GM23338 (cell line): ENCODE measurements around the gene PSMB3. TPM values are rescaled to one million over a fixed set of nuclear protein-coding genes. Genes with fewer than 3 reads are reported as not detected.

ENCODE experiments used
- ATAC-seq: fragments of 200-7000 bp; cut with Tn5 transposase; 3 replicates; pipeline ENCODE4 v1.9.1; 2020
- DNase-seq: peaks from one replicate; pipeline ENCODE4 v3.0.0-alpha.2; 2015; ENCODE audit warnings: low spot score
- H2AFZ ChIP-seq: fragments of 200-600 bp; sonication (generic); 2 replicates; pipeline ENCODE4 v1.8.0; 2016; ENCODE audit warnings: antibody characterized with exemption, mild to moderate bottlenecking, moderate library complexity
- H3F3A ChIP-seq: fragments of 200-600 bp; sonication (generic); replicated peaks from 2 replicates; pipeline ENCODE4 v1.8.0; 2017; ENCODE audit warnings: antibody characterized with exemption, mixed run types, low read depth
- H3K27ac ChIP-seq: fragments of 200-600 bp; sonication (generic); 2 replicates; pipeline ENCODE4 v1.6.1; 2016; ENCODE audit warnings: low read depth
- H3K27me3 ChIP-seq: fragments of 200-600 bp; sonication (generic); 2 replicates; pipeline ENCODE4 v1.8.0; 2016; ENCODE audit warnings: mild to moderate bottlenecking, mixed run types, moderate library complexity; ENCODE audit not compliant: insufficient read depth
- H3K36me3 ChIP-seq: fragments of 200-600 bp; sonication (generic); 2 replicates; pipeline ENCODE4 v1.8.0; 2016; ENCODE audit warnings: mild to moderate bottlenecking; ENCODE audit not compliant: insufficient read depth
- H3K4me1 ChIP-seq: fragments of 200-600 bp; sonication (generic); 2 replicates; pipeline ENCODE4 v1.8.0; 2016; ENCODE audit warnings: mild to moderate bottlenecking, moderate library complexity; ENCODE audit not compliant: insufficient read depth
- H3K4me2 ChIP-seq: fragments of 200-600 bp; sonication (generic); 2 replicates; pipeline ENCODE4 v1.7.1; 2017; ENCODE audit warnings: mixed run types
- H3K4me3 ChIP-seq: fragments of 200-600 bp; sonication (generic); 2 replicates; pipeline ENCODE4 v1.6.1; 2016; ENCODE audit warnings: mixed run types
- H3K79me2 ChIP-seq: fragments of 200-600 bp; sonication (generic); replicated peaks from 2 replicates; pipeline ENCODE4 v1.8.0; 2017; ENCODE audit warnings: mild to moderate bottlenecking; ENCODE audit not compliant: insufficient read depth
- H3K9me2 ChIP-seq: fragments of 200-600 bp; sonication (generic); 2 replicates; pipeline ENCODE4 v1.8.0; 2017; ENCODE audit not compliant: insufficient read depth
- H4K20me1 ChIP-seq: fragments of 200-600 bp; sonication (generic); replicated peaks from 2 replicates; pipeline ENCODE4 v1.8.0; 2017; ENCODE audit warnings: mild to moderate bottlenecking; ENCODE audit not compliant: insufficient read depth
- H3K27ac Mint-ChIP-seq: 2 replicates; pipeline ENCODE4 v1.8.0; 2020; ENCODE audit warnings: inconsistent platforms, mild to moderate bottlenecking, moderate library complexity, mixed read lengths
- H3K27me3 Mint-ChIP-seq: 3 replicates; pipeline ENCODE4 v1.8.0; 2022; ENCODE audit warnings: low read depth, mild to moderate bottlenecking, moderate library complexity, mixed read lengths, inconsistent platforms; ENCODE audit not compliant: insufficient read depth, poor library complexity
- H3K36me3 Mint-ChIP-seq: 3 replicates; pipeline ENCODE4 v1.8.0; 2021; ENCODE audit warnings: low read depth, mild to moderate bottlenecking, inconsistent platforms, moderate library complexity, mixed read lengths
- H3K4me1 Mint-ChIP-seq: 3 replicates; pipeline ENCODE4 v1.8.0; 2020; ENCODE audit warnings: mild to moderate bottlenecking, inconsistent platforms, mixed read lengths
- H3K4me3 Mint-ChIP-seq: 3 replicates; pipeline ENCODE4 v1.8.0; 2021; ENCODE audit warnings: moderate library complexity, mild to moderate bottlenecking, inconsistent platforms, mixed read lengths
- H3K9me3 Mint-ChIP-seq: 3 replicates; pipeline ENCODE4 v1.8.0; 2020; ENCODE audit warnings: moderate library complexity, mild to moderate bottlenecking, inconsistent platforms, mixed read lengths
- CREB1 ChIP-seq: fragments of 250-450 bp; sonication (Bioruptor Pico); IDR thresholded peaks from 2 replicates; pipeline ENCODE4 v1.5.0; 2020; ENCODE audit warnings: low read depth, mild to moderate bottlenecking, moderate library complexity
- CTCF ChIP-seq, 2 experiments: fragments of 200-600 bp in 1 of 2; sonication (generic) in 1 of 2; conservative IDR thresholded peaks; 2 replicates each; pipeline versions ENCODE4 v1.5.1 to v1.6.1; 2016 to 2017; ENCODE audit warnings: antibody characterized with exemption in 2 of 2, low read depth in 2 of 2, mild to moderate bottlenecking in 2 of 2, moderate library complexity in 1 of 2
- ETS1 ChIP-seq: IDR thresholded peaks from 2 replicates; pipeline ENCODE4 v1.6.1; 2016; ENCODE audit warnings: antibody characterized with exemption
- EZH2 ChIP-seq: fragments of 200-600 bp; sonication (generic); IDR thresholded peaks from one replicate; pipeline ENCODE4 v1.8.0; 2017; ENCODE audit warnings: antibody characterized with exemption, mild to moderate bottlenecking, low read depth; ENCODE audit not compliant: unreplicated experiment
- JUNB ChIP-seq: IDR thresholded peaks from one replicate; pipeline ENCODE4 v1.6.1; 2016; ENCODE audit warnings: antibody characterized with exemption; ENCODE audit not compliant: unreplicated experiment
- NANOG ChIP-seq: IDR thresholded peaks from 2 replicates; pipeline ENCODE4 v1.6.1; 2016; ENCODE audit warnings: antibody characterized with exemption, borderline replicate concordance
- POLR2AphosphoS5 ChIP-seq: IDR thresholded peaks from 2 replicates; pipeline ENCODE4 v1.6.1; 2016; ENCODE audit warnings: antibody characterized with exemption, low read depth
- REST ChIP-seq: IDR thresholded peaks from one replicate; pipeline ENCODE4 v1.6.1; 2018; ENCODE audit warnings: antibody characterized with exemption; ENCODE audit not compliant: unreplicated experiment
- STAT1 ChIP-seq: IDR thresholded peaks from one replicate; pipeline ENCODE4 v1.6.1; 2016; ENCODE audit warnings: antibody characterized with exemption; ENCODE audit not compliant: unreplicated experiment
- ZNF114 ChIP-seq: fragments of 250-450 bp; sonication (Bioruptor Pico); IDR thresholded peaks from 2 replicates; pipeline ENCODE4 v1.5.0; 2020; ENCODE audit warnings: mild to moderate bottlenecking, moderate library complexity
- ZNF331 ChIP-seq: fragments of 250-450 bp; sonication (Bioruptor Pico); IDR thresholded peaks from 2 replicates; pipeline ENCODE4 v1.5.0; 2020; ENCODE audit warnings: low read depth, mild to moderate bottlenecking, moderate library complexity
- polyA plus RNA-seq: library from polyadenylated mRNA; unstranded; fragments of >200 nt; fragmentation: Nextera tagmentation; extraction: Ambion mirVana; gene quantifications from 2 replicates; pipeline ENCODE4 v1.2.1, GENCODE V29; 2016
- total RNA-seq: library from RNA; depleted of rRNA; stranded (reverse); fragments of >200 nt; shearing (Covaris generic); gene quantifications from 2 replicates; pipeline ENCODE4 v1.2.3, GENCODE V29; 2014

The PSMB3 gene
- total and polyA plus RNA-seq, 2 experiments from 2014 or later = 250 to 523 TPM

- Mint-ChIP-seq H3K36me3 (peaks cover 18% of the 10 kb centered on the region), H3K9me3 (no peaks in the 10 kb centered on the region; the same call in none of the 3 replicates), H3K27me3 (peaks cover 44% of the 10 kb centered on the region), H3K4me3 (no peak overlapping the region; the same call in 2 of the 3 replicates), H3K27ac (no peak overlapping the region), H3K4me1 (peaks cover 83% of the 10 kb centered on the region)
- peaks cover 31% of the 10 kb centered on the region for H3K4me1 ChIP-seq
- DNase-seq (no peak), ATAC-seq (no peak)
- peaks cover 14% of the 10 kb centered on the region; the same call in 1 of the 2 replicates for H3F3A ChIP-seq
- TF ChIP-seq ETS1 (no peak), REST (no peak), ZNF114 (CRISPR knock-in tag) (no peak), STAT1 (no peak), NANOG (no peak), JUNB (no peak)
- no peaks in the 10 kb centered on the region for H3K36me3 ChIP-seq
- H3K9me2 ChIP-seq = no peaks in the 10 kb centered on the region
- H3K27ac ChIP-seq = no peak overlapping the region
- H3K27me3 ChIP-seq = peaks cover 42% of the 10 kb centered on the region
- no peak overlapping the region for H3K4me2 ChIP-seq
- H3K4me3 ChIP-seq = no peak overlapping the region
- H4K20me1 ChIP-seq = peaks cover 5% of the 10 kb centered on the region; the same call in 1 of the 2 replicates
- H3K79me2 ChIP-seq = no peaks in the 10 kb centered on the region
- H2AFZ ChIP-seq = no peak overlapping the region
These were observed 40.6 kb upstream of the PSMB3 start for GRCh38 chr17:38711792-38712571.

GRCh38 chr17:38712593-38712992, 39.9 kb upstream of the PSMB3 start:
- Mint-ChIP-seq H3K36me3 (peaks cover 15% of the 10 kb centered on the region), H3K27me3 (peaks cover 38% of the 10 kb centered on the region), H3K9me3 (no peaks in the 10 kb centered on the region; the same call in 1 of the 3 replicates), H3K4me1 (peaks cover 80% of the 10 kb centered on the region), H3K4me3 (no peak overlapping the region; the same call in 2 of the 3 replicates), H3K27ac (no peak overlapping the region)
- H3F3A ChIP-seq = peaks cover 10% of the 10 kb centered on the region; the same call in 1 of the 2 replicates
- H3K27ac ChIP-seq = no peak overlapping the region
- peaks cover 42% of the 10 kb centered on the region for H3K27me3 ChIP-seq
- peaks cover 3% of the 10 kb centered on the region; the same call in 1 of the 2 replicates for H4K20me1 ChIP-seq
- no peak overlapping the region for H3K4me3 ChIP-seq
- no peaks in the 10 kb centered on the region for H3K9me2 ChIP-seq
- no peaks in the 10 kb centered on the region for H3K79me2 ChIP-seq
- peaks cover 24% of the 10 kb centered on the region for H3K4me1 ChIP-seq
- no peak overlapping the region for H3K4me2 ChIP-seq
- no peaks in the 10 kb centered on the region for H3K36me3 ChIP-seq
- ATAC-seq (no peak), DNase-seq (no peak)
- H2AFZ ChIP-seq = no peak overlapping the region
- no peak for TF ChIP-seq EZH2
- no peak for TF ChIP-seq CTCF (conservative IDR thresholded peaks at IDR 0.05; ENCODE audit: low read depth in 2 of 2)
- TF ChIP-seq CREB1 = no peak
- no peak for TF ChIP-seq ZNF331
- TF ChIP-seq POLR2AphosphoS5 = no peak
- no peak for TF ChIP-seq NANOG
